Activated gamma-delta T cell treated with Interleukin-2 at 50 U/mL for 16 hours (primary cell): ENCODE results near the gene NRCAM.

Source experiments
- DNase-seq: peaks from one replicate; pipeline ENCODE4 v3.0.0-alpha.2; 2020

The NRCAM gene

GRCh38 chr7:108236681-108237415 is 219.4 kb downstream of the NRCAM start:
- no peak for DNase-seq

GRCh38 chr7:108235451-108236061 is 220.7 kb downstream of the NRCAM start:
- DNase-seq = no peak

- no peak for DNase-seq
Observed at GRCh38 chr7:108234971-108235450, 221.2 kb downstream of the NRCAM start.

GRCh38 chr7:108234281-108234680 is 222.0 kb downstream of the NRCAM start:
- no peak for DNase-seq

GRCh38 chr7:108232076-108232475 is 224.2 kb downstream of the NRCAM start:
- DNase-seq = no peak

- DNase-seq = no peak
Observed at GRCh38 chr7:108231221-108231620, 225.0 kb downstream of the NRCAM start.

- no peak for DNase-seq
Observed at GRCh38 chr7:108227366-108227765, 228.9 kb downstream of the NRCAM start.

- DNase-seq = no peak
Observed at GRCh38 chr7:108226816-108227299, 229.4 kb downstream of the NRCAM start.

- DNase-seq = no peak
Observed at GRCh38 chr7:108225531-108226181, 230.6 kb downstream of the NRCAM start.

GRCh38 chr7:108224387-108224786 is 231.8 kb downstream of the NRCAM start:
- DNase-seq = no peak

- no peak for DNase-seq
Observed at GRCh38 chr7:108222236-108222892, 233.9 kb downstream of the NRCAM start.

GRCh38 chr7:108211382-108212201 is 244.6 kb downstream of the NRCAM start:
- DNase-seq = no peak

GRCh38 chr7:108210796-108211195 is 245.4 kb downstream of the NRCAM start:
- DNase-seq = no peak

- DNase-seq = no peak
Observed at GRCh38 chr7:108205311-108205710, 250.9 kb downstream of the NRCAM start.

GRCh38 chr7:108204281-108204796 is 251.9 kb downstream of the NRCAM start:
- no peak for DNase-seq

GRCh38 chr7:108203537-108203936 is 252.7 kb downstream of the NRCAM start:
- DNase-seq = no peak

GRCh38 chr7:108202743-108203142 is 253.5 kb downstream of the NRCAM start:
- DNase-seq = no peak

GRCh38 chr7:108201766-108202165 is 254.5 kb downstream of the NRCAM start:
- no peak for DNase-seq

GRCh38 chr7:108200326-108200725 is 255.9 kb downstream of the NRCAM start:
- DNase-seq = no peak

- DNase-seq = no peak
Observed at GRCh38 chr7:108197371-108198091, 258.7 kb downstream of the NRCAM start.

GRCh38 chr7:108196004-108196403 is 260.2 kb downstream of the NRCAM start:
- no peak for DNase-seq
